ENCODE measurements around the gene FOXJ1.

The FOXJ1 gene

DNA sequence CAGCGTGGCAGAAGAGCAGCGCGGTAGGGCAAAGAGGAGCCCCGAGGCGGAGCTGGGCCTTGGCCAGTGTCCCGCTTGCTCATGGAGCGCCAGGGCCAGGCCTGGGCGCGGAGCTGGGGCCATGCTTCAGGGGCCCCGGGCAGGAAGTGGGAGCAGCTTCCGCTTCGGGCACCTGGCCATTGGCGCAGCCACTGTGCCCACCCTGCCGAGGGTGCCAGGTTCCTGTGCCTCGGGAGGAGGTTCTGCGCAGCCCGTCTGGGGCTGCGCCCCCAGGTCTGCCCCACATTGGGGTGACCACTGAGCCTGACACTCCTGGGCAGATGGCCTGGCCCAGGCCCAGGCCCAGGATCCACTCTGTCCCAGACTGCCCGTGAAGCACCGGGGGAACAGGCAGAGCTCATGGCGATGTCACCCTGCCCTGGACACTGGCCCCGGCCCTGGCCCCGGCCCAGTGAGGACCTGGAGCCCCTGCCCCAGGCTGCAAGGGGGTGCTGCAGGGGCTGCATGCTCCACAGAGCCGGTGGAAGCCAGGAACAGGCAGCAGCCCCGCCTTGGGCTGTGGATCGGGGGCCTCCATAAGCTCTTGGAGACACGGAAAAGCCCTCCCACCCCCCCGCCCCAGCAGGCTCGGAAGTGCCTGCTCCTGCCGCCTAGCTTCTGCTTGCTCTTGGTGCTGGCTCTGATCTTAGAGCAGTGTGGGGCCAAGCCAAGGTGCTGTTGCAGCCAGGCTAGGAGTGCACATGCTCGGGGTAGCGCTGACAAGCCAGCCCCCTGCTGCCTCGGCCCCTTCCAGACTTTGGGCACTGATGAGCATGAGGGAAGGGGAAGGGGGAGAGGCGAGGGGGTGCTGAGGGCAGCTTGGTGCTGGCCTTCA is 35.9 kb upstream of the FOXJ1 start:
- Histone ChIP-seq H3F3A (ENCODE audit: low read depth) (no peaks in the 10 kb centered on the region), H3K4me3 (ENCODE audit: low read length, poor library complexity, severe bottlenecking) (no peak overlapping the region), H3K27me3 (ENCODE audit: insufficient read depth, low read length, poor library complexity, severe bottlenecking) (no peaks in the 10 kb centered on the region), H3K4me1 (ENCODE audit: insufficient read depth, low read length, poor library complexity, severe bottlenecking) (peaks cover 11% of the 10 kb centered on the region), H3K36me3 (ENCODE audit: insufficient read depth, low read length) (no peaks in the 10 kb centered on the region), H2AFZ (ENCODE audit: low read length) (no peak overlapping the region), H4K20me1 (ENCODE audit: insufficient read depth, low read length, poor library complexity, severe bottlenecking) (no peaks in the 10 kb centered on the region), H3K9me3 (ENCODE audit: insufficient read depth, low read depth, low read length) (no peaks in the 10 kb centered on the region), H3K4me2 (ENCODE audit: low read depth, low read length, poor library complexity, severe bottlenecking) (no peak overlapping the region), H3K9ac (ENCODE audit: low read depth, low read length, poor library complexity, severe bottlenecking) (no peak overlapping the region), H3K79me2 (ENCODE audit: insufficient read depth, low read length) (no peaks in the 10 kb centered on the region), H3K9me2 (replicated peaks; ENCODE audit: low read depth, low read length) (no peaks in the 10 kb centered on the region)
- TF ChIP-seq, protein P1, sequence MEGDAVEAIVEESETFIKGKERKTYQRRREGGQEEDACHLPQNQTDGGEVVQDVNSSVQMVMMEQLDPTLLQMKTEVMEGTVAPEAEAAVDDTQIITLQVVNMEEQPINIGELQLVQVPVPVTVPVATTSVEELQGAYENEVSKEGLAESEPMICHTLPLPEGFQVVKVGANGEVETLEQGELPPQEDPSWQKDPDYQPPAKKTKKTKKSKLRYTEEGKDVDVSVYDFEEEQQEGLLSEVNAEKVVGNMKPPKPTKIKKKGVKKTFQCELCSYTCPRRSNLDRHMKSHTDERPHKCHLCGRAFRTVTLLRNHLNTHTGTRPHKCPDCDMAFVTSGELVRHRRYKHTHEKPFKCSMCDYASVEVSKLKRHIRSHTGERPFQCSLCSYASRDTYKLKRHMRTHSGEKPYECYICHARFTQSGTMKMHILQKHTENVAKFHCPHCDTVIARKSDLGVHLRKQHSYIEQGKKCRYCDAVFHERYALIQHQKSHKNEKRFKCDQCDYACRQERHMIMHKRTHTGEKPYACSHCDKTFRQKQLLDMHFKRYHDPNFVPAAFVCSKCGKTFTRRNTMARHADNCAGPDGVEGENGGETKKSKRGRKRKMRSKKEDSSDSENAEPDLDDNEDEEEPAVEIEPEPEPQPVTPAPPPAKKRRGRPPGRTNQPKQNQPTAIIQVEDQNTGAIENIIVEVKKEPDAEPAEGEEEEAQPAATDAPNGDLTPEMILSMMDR (conservative IDR thresholded peaks at IDR 0.05; ENCODE audit: low read length) = no peak
- no peak for TF ChIP-seq EZH2phosphoT487 (IDR thresholded peaks at IDR 0.05; ENCODE audit: borderline replicate concordance)

DNA sequence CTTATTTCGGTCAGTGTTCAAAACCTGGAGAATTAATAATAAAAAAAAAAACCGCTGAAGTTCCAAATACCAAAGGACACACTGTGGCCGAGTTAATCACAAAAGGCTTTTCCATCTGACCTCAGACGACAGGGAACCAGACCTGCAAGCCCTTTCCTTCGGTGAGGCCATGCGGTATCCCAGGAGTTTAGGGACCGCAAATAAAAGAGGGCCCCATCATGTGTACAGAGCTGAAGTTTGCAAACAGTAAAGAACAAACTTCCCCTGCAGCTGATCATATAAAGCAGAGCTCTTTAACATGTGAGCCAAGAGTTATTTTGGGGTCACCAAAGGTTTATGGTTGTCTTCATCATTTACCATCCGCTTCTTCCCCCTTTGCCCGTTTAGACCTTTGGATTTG is 33.0 kb upstream of the FOXJ1 start:
- Histone ChIP-seq H3K4me1 (ENCODE audit: insufficient read depth, low read length, poor library complexity, severe bottlenecking) (no peaks in the 10 kb centered on the region), H3K27me3 (ENCODE audit: insufficient read depth, low read length, poor library complexity, severe bottlenecking) (no peaks in the 10 kb centered on the region), H3K79me2 (ENCODE audit: insufficient read depth, low read length) (no peaks in the 10 kb centered on the region), H4K20me1 (ENCODE audit: insufficient read depth, low read length, poor library complexity, severe bottlenecking) (no peaks in the 10 kb centered on the region), H3K4me2 (ENCODE audit: low read depth, low read length, poor library complexity, severe bottlenecking) (no peak overlapping the region), H2AFZ (ENCODE audit: low read length) (no peak overlapping the region), H3K9ac (ENCODE audit: low read depth, low read length, poor library complexity, severe bottlenecking) (no peak overlapping the region), H3K4me3 (ENCODE audit: low read length, poor library complexity, severe bottlenecking) (no peak overlapping the region), H3K36me3 (ENCODE audit: insufficient read depth, low read length) (no peaks in the 10 kb centered on the region), H3K9me2 (replicated peaks; ENCODE audit: low read depth, low read length) (no peaks in the 10 kb centered on the region), H3F3A (ENCODE audit: low read depth) (no peaks in the 10 kb centered on the region), H3K9me3 (ENCODE audit: insufficient read depth, low read depth, low read length) (no peaks in the 10 kb centered on the region)
- TF ChIP-seq, protein P1 (conservative IDR thresholded peaks at IDR 0.05; ENCODE audit: low read length) = no peak
- no peak for TF ChIP-seq EZH2phosphoT487 (IDR thresholded peaks at IDR 0.05; ENCODE audit: borderline replicate concordance)

DNA sequence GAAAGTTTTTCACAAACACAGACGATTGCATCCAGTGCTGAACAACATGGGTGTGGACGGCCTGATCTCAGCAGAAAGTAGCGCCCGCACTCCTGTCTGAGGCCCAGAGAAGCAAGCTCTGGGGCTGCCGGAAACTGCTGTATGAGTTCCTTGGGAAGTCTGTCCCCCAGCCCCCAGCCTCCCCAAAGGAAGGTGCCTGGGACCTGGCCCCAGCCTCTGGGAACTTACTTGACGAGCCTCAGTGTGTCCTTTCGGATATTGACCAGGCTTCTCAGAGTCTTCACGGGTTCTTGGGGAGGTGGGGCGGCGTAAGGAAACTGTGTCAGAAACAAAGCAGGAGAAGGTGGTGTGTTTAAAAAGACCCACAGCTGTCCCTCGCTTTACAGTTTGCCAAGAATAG is 32.4 kb upstream of the FOXJ1 start:
- no peak overlapping the region for H3K4me3 ChIP-seq (ENCODE audit: low read length, poor library complexity, severe bottlenecking)
- H3K4me1 ChIP-seq (ENCODE audit: insufficient read depth, low read length, poor library complexity, severe bottlenecking) = no peaks in the 10 kb centered on the region
- H3K4me2 ChIP-seq (ENCODE audit: low read depth, low read length, poor library complexity, severe bottlenecking) = no peak overlapping the region
- no peaks in the 10 kb centered on the region for H4K20me1 ChIP-seq (ENCODE audit: insufficient read depth, low read length, poor library complexity, severe bottlenecking)
- no peaks in the 10 kb centered on the region for H3K27me3 ChIP-seq (ENCODE audit: insufficient read depth, low read length, poor library complexity, severe bottlenecking)
- H3K36me3 ChIP-seq (ENCODE audit: insufficient read depth, low read length) = no peaks in the 10 kb centered on the region
- no peaks in the 10 kb centered on the region for H3K79me2 ChIP-seq (ENCODE audit: insufficient read depth, low read length)
- TF ChIP-seq, protein P1 (conservative IDR thresholded peaks at IDR 0.05; ENCODE audit: low read length) = no peak
- TF ChIP-seq EZH2phosphoT487 (IDR thresholded peaks at IDR 0.05; ENCODE audit: borderline replicate concordance) = no peak
- H2AFZ ChIP-seq (ENCODE audit: low read length) = no peak overlapping the region
- no peaks in the 10 kb centered on the region for H3K9me2 ChIP-seq (replicated peaks; ENCODE audit: low read depth, low read length)
- no peaks in the 10 kb centered on the region for H3F3A ChIP-seq (ENCODE audit: low read depth)
- H3K9me3 ChIP-seq (ENCODE audit: insufficient read depth, low read depth, low read length) = no peaks in the 10 kb centered on the region
- H3K9ac ChIP-seq (ENCODE audit: low read depth, low read length, poor library complexity, severe bottlenecking) = no peak overlapping the region
